ENCODE results near the gene AP2S1. TPM values are rescaled to one million over a fixed set of nuclear protein-coding genes. Genes with fewer than 3 reads are reported as not detected.

AP2S1 gene
- total RNA-seq, 2 experiments from 2014 or later: 102 to 104 TPM

GRCh38 chr19:46866407-46867136, 15.9 kb upstream of the AP2S1 start:
- Mint-ChIP-seq H3K4me1 (peaks cover 33% of the 10 kb centered on the region), H3K9me3 (ENCODE audit: low read depth) (no peaks in the 10 kb centered on the region), H3K27ac (no peak overlapping the region), H3K27me3 (no peaks in the 10 kb centered on the region), H3K4me3 (no peak overlapping the region), H3K36me3 (ENCODE audit: low read depth) (peaks cover 4% of the 10 kb centered on the region)
- POLR2A ChIA-PET: interaction anchor here (0.6 kb wide), 1 partner anchor 193 kb away, joined by 3 read pairs; no protein-coding TSS in a partner anchor
- CTCF ChIA-PET: interaction anchor here (0.6 to 1.2 kb wide), 4 partner anchors 19 to 147 kb away, joined by 3 to 5 read pairs (median 4); no protein-coding TSS in a partner anchor
- intact Hi-C loops (cut with DNase I, micrococcal nuclease): no loop called here
- DNase-seq (no peak), ATAC-seq (no peak)

GRCh38 chr19:46863818-46864629, 13.4 kb upstream of the AP2S1 start:
- peaks cover 39% of the 10 kb centered on the region for H3K4me1 Mint-ChIP-seq
- POLR2A ChIA-PET: no interaction called here
- H3K27me3 Mint-ChIP-seq: no peaks in the 10 kb centered on the region
- H3K4me3 Mint-ChIP-seq: no peak overlapping the region
- no peaks in the 10 kb centered on the region for H3K9me3 Mint-ChIP-seq (ENCODE audit: low read depth)
- CTCF ChIA-PET: interaction anchor here (1.1 to 1.5 kb wide), 2 partner anchors 10 to 126 kb away, joined by 5 to 6 read pairs; no protein-coding TSS in a partner anchor
- no peak overlapping the region for H3K27ac Mint-ChIP-seq
- H3K36me3 Mint-ChIP-seq (ENCODE audit: low read depth): peaks cover 7% of the 10 kb centered on the region
- intact Hi-C loops (cut with DNase I, micrococcal nuclease): loop anchor here in 1 of 2 experiments (5.0 kb wide), 1 partner anchor 618 kb away; the partner anchor contains the start of gene KPTN
- no peak for DNase-seq
- no peak for ATAC-seq

GRCh38 chr19:46862974-46863632, 12.5 kb upstream of the AP2S1 start:
- no peak overlapping the region for H3K4me3 Mint-ChIP-seq
- H3K36me3 Mint-ChIP-seq (ENCODE audit: low read depth): peaks cover 7% of the 10 kb centered on the region
- POLR2A ChIA-PET: interaction anchor here (0.5 kb wide), 1 partner anchor 9 kb away, joined by 5 read pairs; no protein-coding TSS in a partner anchor
- H3K9me3 Mint-ChIP-seq (ENCODE audit: low read depth): no peaks in the 10 kb centered on the region
- ATAC-seq (no peak), DNase-seq (no peak)
- peaks cover 34% of the 10 kb centered on the region for H3K4me1 Mint-ChIP-seq
- H3K27ac Mint-ChIP-seq: no peak overlapping the region
- CTCF ChIA-PET: interaction anchor here (0.5 to 1.5 kb wide), 5 partner anchors 10 to 166 kb away, joined by 3 to 6 read pairs (median 3); no protein-coding TSS in a partner anchor
- intact Hi-C loops (cut with DNase I, micrococcal nuclease): loop anchor here in 1 of 2 experiments (5.0 kb wide), 1 partner anchor 619 kb away; the partner anchor contains the start of gene KPTN
- H3K27me3 Mint-ChIP-seq: no peaks in the 10 kb centered on the region

GRCh38 chr19:46862503-46862834, 11.8 kb upstream of the AP2S1 start:
- Mint-ChIP-seq H3K36me3 (ENCODE audit: low read depth) (peaks cover 7% of the 10 kb centered on the region), H3K4me1 (peaks cover 29% of the 10 kb centered on the region), H3K4me3 (no peak overlapping the region), H3K27ac (no peak overlapping the region), H3K27me3 (no peaks in the 10 kb centered on the region), H3K9me3 (ENCODE audit: low read depth) (no peaks in the 10 kb centered on the region)
- DNase-seq (no peak), ATAC-seq (no peak)
- POLR2A ChIA-PET: interaction anchor here (1.1 kb wide), 1 partner anchor 243 kb away, joined by 3 read pairs; no protein-coding TSS in a partner anchor
- intact Hi-C loops (cut with DNase I, micrococcal nuclease): loop anchor here in 1 of 2 experiments (5.0 kb wide), 1 partner anchor 620 kb away; the partner anchor contains the start of gene KPTN
- CTCF ChIA-PET: interaction anchor here (0.5 to 1.3 kb wide), 2 partner anchors 9 to 167 kb away, joined by 3 read pairs; no protein-coding TSS in a partner anchor

GRCh38 chr19:46861691-46862502, 11.3 kb upstream of the AP2S1 start:
- ChIA-PET POLR2A (interaction anchor here (0.8 to 1.1 kb wide), 3 partner anchors 186 to 251 kb away, joined by 3 to 4 read pairs (median 3); partner anchors contain the start of gene ZC3H4), CTCF (interaction anchor here (0.5 to 1.3 kb wide), 3 partner anchors 8 to 288 kb away, joined by 3 read pairs; no protein-coding TSS in a partner anchor)
- no peaks in the 10 kb centered on the region for H3K27me3 Mint-ChIP-seq
- H3K4me3 Mint-ChIP-seq: no peak overlapping the region
- intact Hi-C loops (cut with DNase I, micrococcal nuclease): loop anchor here (2.0 to 5.0 kb wide), 4 partner anchors 93 to 620 kb away; partner anchors contain the start of gene KPTN (in 1 of the 2)
- ATAC-seq (no peak), DNase-seq (peak; percentile 25)
- H3K4me1 Mint-ChIP-seq: peaks cover 23% of the 10 kb centered on the region
- H3K36me3 Mint-ChIP-seq (ENCODE audit: low read depth): peaks cover 7% of the 10 kb centered on the region
- H3K27ac Mint-ChIP-seq: no peak overlapping the region
- no peaks in the 10 kb centered on the region for H3K9me3 Mint-ChIP-seq (ENCODE audit: low read depth)

GRCh38 chr19:46860846-46861690, 10.4 kb upstream of the AP2S1 start, which contains the start of gene ARHGAP35:
TSS of gene ARHGAP35 (plus strand) at chr19:46860997. CDS start at chr19:46918676, 57,679 bp downstream.
- peaks cover 24% of the 10 kb centered on the region for H3K4me1 Mint-ChIP-seq
- H3K9me3 Mint-ChIP-seq (ENCODE audit: low read depth): no peaks in the 10 kb centered on the region
- DNase-seq (peak; percentile 38), ATAC-seq (peak; percentile 0)
- intact Hi-C loops (cut with DNase I, micrococcal nuclease): loop anchor here (1.0 to 5.0 kb wide), 14 partner anchors 11 to 621 kb away; partner anchors contain the start of genes SLC1A5 (in 2 of the 2), AP2S1 (in 1 of the 2), CALM3 (in 1 of the 2) and CCDC9 (in 1 of the 2)
- ChIA-PET CTCF (interaction anchor here (0.6 to 1.6 kb wide), 3 partner anchors 152 to 289 kb away, joined by 3 to 4 read pairs (median 3); no protein-coding TSS in a partner anchor), POLR2A (interaction anchor here (0.8 to 1.1 kb wide), 2 partner anchors 187 to 252 kb away, joined by 3 to 4 read pairs; partner anchors contain the start of gene ZC3H4)
- peaks cover 7% of the 10 kb centered on the region for H3K36me3 Mint-ChIP-seq (ENCODE audit: low read depth)
- H3K4me3 Mint-ChIP-seq: no peak within 1 kb of the TSS
- H3K27me3 Mint-ChIP-seq: no peaks in the 10 kb centered on the region
- peak within 1 kb of the TSS; percentile 78 for H3K27ac Mint-ChIP-seq

GRCh38 chr19:46860125-46860845, 9.6 kb upstream of the AP2S1 start:
- POLR2A ChIA-PET: interaction anchor here (1.1 kb wide), 1 partner anchor 188 kb away, joined by 3 read pairs; no protein-coding TSS in a partner anchor
- Mint-ChIP-seq H3K4me3 (no peak overlapping the region), H3K36me3 (ENCODE audit: low read depth) (peaks cover 7% of the 10 kb centered on the region), H3K4me1 (peaks cover 25% of the 10 kb centered on the region), H3K9me3 (ENCODE audit: low read depth) (no peaks in the 10 kb centered on the region), H3K27ac (peak overlapping the region; percentile 78), H3K27me3 (no peaks in the 10 kb centered on the region)
- peak; percentile 82 for ATAC-seq
- CTCF ChIA-PET: interaction anchor here (0.6 to 1.6 kb wide), 4 partner anchors 153 to 370 kb away, joined by 3 to 7 read pairs (median 4); no protein-coding TSS in a partner anchor
- DNase-seq: peak; percentile 99
- intact Hi-C loops (cut with DNase I, micrococcal nuclease): loop anchor here (1.0 to 5.0 kb wide), 14 partner anchors 10 to 622 kb away; partner anchors contain the start of genes SLC1A5 (in 2 of the 2), AP2S1 (in 1 of the 2), CALM3 (in 1 of the 2) and CCDC9 (in 1 of the 2)

- ATAC-seq (no peak), DNase-seq (no peak)
- no peaks in the 10 kb centered on the region for H3K9me3 Mint-ChIP-seq (ENCODE audit: low read depth)
- H3K36me3 Mint-ChIP-seq (ENCODE audit: low read depth): peaks cover 4% of the 10 kb centered on the region
- ChIA-PET POLR2A (no interaction called here), CTCF (interaction anchor here (0.6 to 1.6 kb wide), 3 partner anchors 153 to 370 kb away, joined by 4 to 7 read pairs (median 4); no protein-coding TSS in a partner anchor)
- peaks cover 19% of the 10 kb centered on the region for H3K4me1 Mint-ChIP-seq
- intact Hi-C loops (cut with DNase I, micrococcal nuclease): loop anchor here (1.0 to 10.0 kb wide), 15 partner anchors 9 to 623 kb away; partner anchors contain the start of genes SLC1A5 (in 2 of the 2), AP2S1 (in 1 of the 2), CALM3 (in 1 of the 2) and CCDC9 (in 1 of the 2)
- H3K27ac Mint-ChIP-seq: peak overlapping the region; percentile 78
- no peak overlapping the region for H3K4me3 Mint-ChIP-seq
- H3K27me3 Mint-ChIP-seq: no peaks in the 10 kb centered on the region
Observed at GRCh38 chr19:46859637-46860124, 9.0 kb upstream of the AP2S1 start.
